Ascending aorta (tissue), 2 donors: ENCODE measurements around the gene ERMP1. TPM values are rescaled to one million over a fixed set of nuclear protein-coding genes. Genes with fewer than 3 reads are reported as not detected.
"Not testable (repeated sequence)": the region's sequence is repeated elsewhere in the genome, so short reads cannot be mapped to it uniquely, and the experiment has no call there.

Experiments used
- DNase-seq, 2 donors: peaks; one replicate each; pipeline ENCODE4 v3.0.0-alpha.2; 2019; ENCODE audit warnings: low spot score in 2 of 2
- H3K27ac ChIP-seq, 2 donors: fragments of 200-600 bp; sonication (generic); one replicate each; pipeline ENCODE4 v1.5.1; 2016 to 2017; ENCODE audit warnings: mild to moderate bottlenecking in 1 of 2
- H3K27me3 ChIP-seq: fragments of 200-600 bp; sonication (generic); one replicate; pipeline ENCODE4 v1.5.1; 2017
- H3K36me3 ChIP-seq, 2 donors: fragments of 200-600 bp; sonication (generic); one replicate each; pipeline ENCODE4 v1.5.1; 2016
- H3K4me1 ChIP-seq, 2 donors: fragments of 200-600 bp; sonication (generic); one replicate each; pipeline ENCODE4 v1.5.1; 2016 to 2017; ENCODE audit warnings: mild to moderate bottlenecking in 1 of 2
- H3K4me3 ChIP-seq, 2 donors: fragments of 200-600 bp; sonication (generic); one replicate each; pipeline ENCODE4 v1.5.1; 2016 to 2017; ENCODE audit warnings: mild to moderate bottlenecking in 1 of 2
- H3K9me3 ChIP-seq, 2 donors: fragments of 200-600 bp; sonication (generic); one replicate each; pipeline ENCODE4 v1.5.1; 2016
- CTCF ChIP-seq, 3 experiments: fragments of 200-600 bp in 2 of 3; fragments of 450-650 bp in 1 of 3; sonication (generic) in 2 of 3; IDR thresholded peaks; one replicate each; pipeline ENCODE4 v1.5.1; 2016 to 2019; ENCODE audit warnings: antibody characterized with exemption in 3 of 3, mild to moderate bottlenecking in 1 of 3, moderate library complexity in 1 of 3
- intact Hi-C: fragments of 100-400 bp; cut with DNase I; formaldehyde crosslinking; loops from one replicate; pipeline ENCODE4 v1.15.1; 2023
- total RNA-seq: library from RNA; depleted of rRNA; stranded (reverse); fragments of >200 nt; gene quantifications from one replicate; pipeline ENCODE4 v1.1.0, GENCODE V29; 2016

ERMP1 gene
- total RNA-seq, 1 donor from 2014 or later, result 4.8 TPM

GRCh38 chr9:5800969-5801738 lies 31.8 kb downstream of the ERMP1 start:
- no peak for DNase-seq
- no peaks in the 10 kb centered on the region for H3K9me3 ChIP-seq
- no peak for TF ChIP-seq CTCF (IDR thresholded peaks at IDR 0.05)
- peak overlapping the region; percentile 26 to 36 for H3K27ac ChIP-seq
- H3K36me3 ChIP-seq, result peaks cover 0 to 5% of the 10 kb centered on the region in 2 donors
- intact Hi-C loops, result loop anchor here (2.0 to 10.0 kb wide), 2 partner anchors 32 to 84 kb away; partner anchors contain the start of gene ERMP1
- no peak overlapping the region for H3K4me3 ChIP-seq
- H3K27me3 ChIP-seq, result no peaks in the 10 kb centered on the region
- H3K4me1 ChIP-seq, result no peaks in the 10 kb centered on the region

GRCh38 chr9:5800378-5800777 lies 32.5 kb downstream of the ERMP1 start:
- H3K9me3 ChIP-seq, DNase-seq, H3K36me3 ChIP-seq, H3K4me3 ChIP-seq, H3K4me1 ChIP-seq, H3K27me3 ChIP-seq: not testable (repeated sequence)
- intact Hi-C loops, result loop anchor here (2.0 to 10.0 kb wide), 2 partner anchors 32 to 84 kb away; partner anchors contain the start of gene ERMP1
- peak overlapping the region; percentile 26 to 36 for H3K27ac ChIP-seq

GRCh38 chr9:5799314-5799713 lies 33.6 kb downstream of the ERMP1 start:
- Histone ChIP-seq H3K36me3 (peaks cover 0 to 5% of the 10 kb centered on the region in 2 donors), H3K27me3 (no peaks in the 10 kb centered on the region), H3K27ac (peak overlapping the region in 1 of 2 donors; percentile 8), H3K4me3 (peak overlapping the region; percentile 14 to 49), H3K4me1 (no peaks in the 10 kb centered on the region), H3K9me3 (no peaks in the 10 kb centered on the region)
- no peak for DNase-seq
- TF ChIP-seq CTCF (IDR thresholded peaks at IDR 0.05), result peak; percentile 7 to 72 (median 55)
- intact Hi-C loops, result no loop called here

GRCh38 chr9:5798581-5798980 lies 34.3 kb downstream of the ERMP1 start:
- no peaks in the 10 kb centered on the region for H3K9me3 ChIP-seq
- intact Hi-C loops, result no loop called here

GRCh38 chr9:5796298-5796697 lies 36.6 kb downstream of the ERMP1 start:
- Histone ChIP-seq H3K4me3 (no peak overlapping the region), H3K4me1 (no peaks in the 10 kb centered on the region), H3K9me3 (no peaks in the 10 kb centered on the region), H3K27me3 (no peaks in the 10 kb centered on the region), H3K36me3 (peaks cover 0 to 5% of the 10 kb centered on the region in 2 donors), H3K27ac (no peak overlapping the region)
- intact Hi-C loops, result no loop called here
- no peak for DNase-seq
- no peak for TF ChIP-seq CTCF (IDR thresholded peaks at IDR 0.05)

More at GRCh38 chr9:5798581-5798980, 34.3 kb downstream of the ERMP1 start:
- DNase-seq, result no peak
- no peak for TF ChIP-seq CTCF (IDR thresholded peaks at IDR 0.05)
- H3K27me3 ChIP-seq, result no peaks in the 10 kb centered on the region
- H3K36me3 ChIP-seq, result peaks cover 0 to 5% of the 10 kb centered on the region in 2 donors
- no peak overlapping the region for H3K27ac ChIP-seq
- no peak overlapping the region for H3K4me3 ChIP-seq
- H3K4me1 ChIP-seq, result no peaks in the 10 kb centered on the region

- Histone ChIP-seq H3K27ac (no peak overlapping the region), H3K27me3 (no peaks in the 10 kb centered on the region), H3K36me3 (peaks cover 0 to 9% of the 10 kb centered on the region in 2 donors), H3K9me3 (no peaks in the 10 kb centered on the region), H3K4me3 (no peak overlapping the region), H3K4me1 (no peaks in the 10 kb centered on the region)
- no peak for DNase-seq
- no peak for TF ChIP-seq CTCF (IDR thresholded peaks at IDR 0.05)
- intact Hi-C loops, result no loop called here
Observed at GRCh38 chr9:5793812-5794211, 39.1 kb downstream of the ERMP1 start.
